Neural cell (in vitro differentiated cells): ENCODE measurements around the gene DAG1.

Experiments used
- EP300 ChIP-seq: fragments of 450-650 bp; conservative IDR thresholded peaks from 2 replicates; pipeline ENCODE4 v1.6.1; 2014; ENCODE audit warnings: antibody characterized with exemption, mild to moderate bottlenecking, moderate library complexity; ENCODE audit not compliant: poor library complexity, severe bottlenecking
- EZH2 ChIP-seq: fragments of 200-600, 300-800 bp; shearing (Covaris generic), sonication (generic); IDR thresholded peaks from 2 replicates; pipeline ENCODE4 v1.6.1; 2014; ENCODE audit warnings: antibody characterized with exemption, low read length, borderline replicate concordance, mild to moderate bottlenecking; ENCODE audit not compliant: insufficient read depth, poor library complexity, severe bottlenecking
- MXI1 ChIP-seq: fragments of 450-650 bp; conservative IDR thresholded peaks from 2 replicates; pipeline ENCODE4 v1.6.1; 2014; ENCODE audit warnings: antibody characterized with exemption, mild to moderate bottlenecking; ENCODE audit not compliant: poor library complexity, severe bottlenecking
- POLR2AphosphoS5 ChIP-seq: IDR thresholded peaks from 2 replicates; pipeline ENCODE4 v1.6.1; 2012
- TAF1 ChIP-seq: IDR thresholded peaks from 2 replicates; pipeline ENCODE4 v1.6.1; 2012; ENCODE audit warnings: low read depth
- TF ChIP-seq, protein P1 (sequence below): fragments of 450-650 bp; IDR thresholded peaks from 2 replicates; pipeline ENCODE4 v1.5.1; 2014; ENCODE audit warnings: antibody characterized with exemption, mild to moderate bottlenecking, moderate library complexity; ENCODE audit not compliant: poor library complexity, severe bottlenecking
- TF ChIP-seq, protein P2 (sequence below): IDR thresholded peaks from 2 replicates; pipeline ENCODE4 v1.6.1; 2012; ENCODE audit warnings: borderline replicate concordance

DNA sequence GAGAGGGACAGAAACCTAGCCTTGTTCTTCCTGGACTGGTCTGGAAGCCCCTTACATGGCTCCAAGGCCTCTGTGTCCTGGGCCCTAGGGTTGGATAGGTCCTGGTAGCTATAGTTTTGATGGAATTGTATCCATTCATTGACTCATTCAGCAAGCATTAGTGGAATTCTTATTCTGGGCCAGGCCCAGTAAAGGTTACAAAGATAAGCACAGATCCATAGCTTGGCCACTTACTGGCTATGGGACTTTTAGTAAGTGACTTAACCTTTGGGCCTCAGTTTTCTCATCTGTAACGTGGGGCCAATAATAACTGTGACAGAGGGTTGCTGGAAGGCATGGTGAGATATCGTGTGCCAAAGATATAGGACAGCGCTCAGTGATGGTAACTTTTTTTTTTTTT lies 13.6 kb upstream of the DAG1 start:
- no peak for TF ChIP-seq EP300
- TF ChIP-seq, protein P1, sequence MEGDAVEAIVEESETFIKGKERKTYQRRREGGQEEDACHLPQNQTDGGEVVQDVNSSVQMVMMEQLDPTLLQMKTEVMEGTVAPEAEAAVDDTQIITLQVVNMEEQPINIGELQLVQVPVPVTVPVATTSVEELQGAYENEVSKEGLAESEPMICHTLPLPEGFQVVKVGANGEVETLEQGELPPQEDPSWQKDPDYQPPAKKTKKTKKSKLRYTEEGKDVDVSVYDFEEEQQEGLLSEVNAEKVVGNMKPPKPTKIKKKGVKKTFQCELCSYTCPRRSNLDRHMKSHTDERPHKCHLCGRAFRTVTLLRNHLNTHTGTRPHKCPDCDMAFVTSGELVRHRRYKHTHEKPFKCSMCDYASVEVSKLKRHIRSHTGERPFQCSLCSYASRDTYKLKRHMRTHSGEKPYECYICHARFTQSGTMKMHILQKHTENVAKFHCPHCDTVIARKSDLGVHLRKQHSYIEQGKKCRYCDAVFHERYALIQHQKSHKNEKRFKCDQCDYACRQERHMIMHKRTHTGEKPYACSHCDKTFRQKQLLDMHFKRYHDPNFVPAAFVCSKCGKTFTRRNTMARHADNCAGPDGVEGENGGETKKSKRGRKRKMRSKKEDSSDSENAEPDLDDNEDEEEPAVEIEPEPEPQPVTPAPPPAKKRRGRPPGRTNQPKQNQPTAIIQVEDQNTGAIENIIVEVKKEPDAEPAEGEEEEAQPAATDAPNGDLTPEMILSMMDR = no peak
- TF ChIP-seq POLR2AphosphoS5 = no peak
- no peak for TF ChIP-seq TAF1
- no peak for TF ChIP-seq EZH2
- TF ChIP-seq MXI1 = no peak
- TF ChIP-seq, protein P2, sequence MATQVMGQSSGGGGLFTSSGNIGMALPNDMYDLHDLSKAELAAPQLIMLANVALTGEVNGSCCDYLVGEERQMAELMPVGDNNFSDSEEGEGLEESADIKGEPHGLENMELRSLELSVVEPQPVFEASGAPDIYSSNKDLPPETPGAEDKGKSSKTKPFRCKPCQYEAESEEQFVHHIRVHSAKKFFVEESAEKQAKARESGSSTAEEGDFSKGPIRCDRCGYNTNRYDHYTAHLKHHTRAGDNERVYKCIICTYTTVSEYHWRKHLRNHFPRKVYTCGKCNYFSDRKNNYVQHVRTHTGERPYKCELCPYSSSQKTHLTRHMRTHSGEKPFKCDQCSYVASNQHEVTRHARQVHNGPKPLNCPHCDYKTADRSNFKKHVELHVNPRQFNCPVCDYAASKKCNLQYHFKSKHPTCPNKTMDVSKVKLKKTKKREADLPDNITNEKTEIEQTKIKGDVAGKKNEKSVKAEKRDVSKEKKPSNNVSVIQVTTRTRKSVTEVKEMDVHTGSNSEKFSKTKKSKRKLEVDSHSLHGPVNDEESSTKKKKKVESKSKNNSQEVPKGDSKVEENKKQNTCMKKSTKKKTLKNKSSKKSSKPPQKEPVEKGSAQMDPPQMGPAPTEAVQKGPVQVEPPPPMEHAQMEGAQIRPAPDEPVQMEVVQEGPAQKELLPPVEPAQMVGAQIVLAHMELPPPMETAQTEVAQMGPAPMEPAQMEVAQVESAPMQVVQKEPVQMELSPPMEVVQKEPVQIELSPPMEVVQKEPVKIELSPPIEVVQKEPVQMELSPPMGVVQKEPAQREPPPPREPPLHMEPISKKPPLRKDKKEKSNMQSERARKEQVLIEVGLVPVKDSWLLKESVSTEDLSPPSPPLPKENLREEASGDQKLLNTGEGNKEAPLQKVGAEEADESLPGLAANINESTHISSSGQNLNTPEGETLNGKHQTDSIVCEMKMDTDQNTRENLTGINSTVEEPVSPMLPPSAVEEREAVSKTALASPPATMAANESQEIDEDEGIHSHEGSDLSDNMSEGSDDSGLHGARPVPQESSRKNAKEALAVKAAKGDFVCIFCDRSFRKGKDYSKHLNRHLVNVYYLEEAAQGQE = no peak
